Measurements from ENCODE around the gene SUGP2.
"Not testable (repeated sequence)": the region's sequence is repeated elsewhere in the genome, so short reads cannot be mapped to it uniquely, and the experiment has no call there.

Gene SUGP2

GRCh38 chr19:18961767-18962620, 71.3 kb downstream of the SUGP2 start:
- H3K27me3 ChIP-seq (ENCODE audit: low read depth), result no peaks in the 10 kb centered on the region
- no peak overlapping the region for H3K4me3 ChIP-seq
- in situ Hi-C loops (cut with MboI; ENCODE audit: low sequenced_read_pairs), result no loop called here
- no peaks in the 10 kb centered on the region for H3K36me3 ChIP-seq (replicated peaks)
- no peak for DNase-seq (ENCODE audit: low spot score in 2 of 2)
- peaks cover 8% of the 10 kb centered on the region for H3K4me1 ChIP-seq
- H3K9me3 ChIP-seq, result no peaks in the 10 kb centered on the region

- no peaks in the 10 kb centered on the region for H3K36me3 ChIP-seq (replicated peaks)
- in situ Hi-C loops (cut with MboI; ENCODE audit: low sequenced_read_pairs), result no loop called here
- H3K27me3 ChIP-seq (ENCODE audit: low read depth), result no peaks in the 10 kb centered on the region
- no peaks in the 10 kb centered on the region for H3K4me1 ChIP-seq
- H3K4me3 ChIP-seq, result no peak overlapping the region
- no peak for DNase-seq (ENCODE audit: low spot score in 2 of 2)
- H3K9me3 ChIP-seq, result no peaks in the 10 kb centered on the region
Measured at GRCh38 chr19:18960370-18960769, 72.9 kb downstream of the SUGP2 start.

- no peak for DNase-seq (ENCODE audit: low spot score in 2 of 2)
- Histone ChIP-seq H3K27me3 (ENCODE audit: low read depth) (no peaks in the 10 kb centered on the region), H3K36me3 (replicated peaks) (no peaks in the 10 kb centered on the region), H3K4me1 (no peaks in the 10 kb centered on the region), H3K9me3 (no peaks in the 10 kb centered on the region), H3K4me3 (no peak overlapping the region)
- in situ Hi-C loops (cut with MboI; ENCODE audit: low sequenced_read_pairs), result no loop called here
Measured at GRCh38 chr19:18955042-18955441, 78.3 kb downstream of the SUGP2 start.

GRCh38 chr19:18954094-18954493, 79.2 kb downstream of the SUGP2 start:
- Histone ChIP-seq H3K27me3 (ENCODE audit: low read depth) (no peaks in the 10 kb centered on the region), H3K4me3 (no peak overlapping the region), H3K36me3 (replicated peaks) (no peaks in the 10 kb centered on the region), H3K4me1 (no peaks in the 10 kb centered on the region), H3K9me3 (no peaks in the 10 kb centered on the region)
- DNase-seq (ENCODE audit: low spot score in 2 of 2), result no peak
- in situ Hi-C loops (cut with MboI; ENCODE audit: low sequenced_read_pairs), result no loop called here

- H3K27me3 ChIP-seq (ENCODE audit: low read depth); DNase-seq (ENCODE audit: low spot score in 2 of 2); in situ Hi-C loops (cut with MboI; ENCODE audit: low sequenced_read_pairs); H3K36me3 ChIP-seq (replicated peaks); H3K9me3 ChIP-seq; H3K4me3 ChIP-seq; H3K4me1 ChIP-seq: not testable (repeated sequence)
Measured at GRCh38 chr19:18952364-18953003, 80.8 kb downstream of the SUGP2 start.

GRCh38 chr19:18951721-18952281, 81.5 kb downstream of the SUGP2 start:
- in situ Hi-C loops (cut with MboI; ENCODE audit: low sequenced_read_pairs), result no loop called here
- Histone ChIP-seq H3K27me3 (ENCODE audit: low read depth) (no peaks in the 10 kb centered on the region), H3K9me3 (no peaks in the 10 kb centered on the region), H3K4me1 (no peaks in the 10 kb centered on the region), H3K4me3 (no peak overlapping the region), H3K36me3 (replicated peaks) (no peaks in the 10 kb centered on the region)
- DNase-seq (ENCODE audit: low spot score in 2 of 2), result no peak

- in situ Hi-C loops (cut with MboI; ENCODE audit: low sequenced_read_pairs), result no loop called here
Measured at GRCh38 chr19:18949858-18950257, 83.5 kb downstream of the SUGP2 start.

GRCh38 chr19:18948976-18949356, 84.4 kb downstream of the SUGP2 start:
- in situ Hi-C loops (cut with MboI; ENCODE audit: low sequenced_read_pairs), result no loop called here
- Histone ChIP-seq H3K4me3 (no peak overlapping the region), H3K27me3 (ENCODE audit: low read depth) (no peaks in the 10 kb centered on the region), H3K9me3 (no peaks in the 10 kb centered on the region), H3K4me1 (no peaks in the 10 kb centered on the region), H3K36me3 (replicated peaks) (no peaks in the 10 kb centered on the region)
- no peak for DNase-seq (ENCODE audit: low spot score in 2 of 2)

More at GRCh38 chr19:18949858-18950257, 83.5 kb downstream of the SUGP2 start:
- Histone ChIP-seq H3K9me3 (no peaks in the 10 kb centered on the region), H3K36me3 (replicated peaks) (no peaks in the 10 kb centered on the region), H3K27me3 (ENCODE audit: low read depth) (no peaks in the 10 kb centered on the region), H3K4me1 (no peaks in the 10 kb centered on the region), H3K4me3 (no peak overlapping the region)
- no peak for DNase-seq (ENCODE audit: low spot score in 2 of 2)

GRCh38 chr19:18948075-18948975, 85.0 kb downstream of the SUGP2 start:
- Histone ChIP-seq H3K4me1 (no peaks in the 10 kb centered on the region), H3K9me3 (no peaks in the 10 kb centered on the region), H3K4me3 (no peak overlapping the region), H3K27me3 (ENCODE audit: low read depth) (no peaks in the 10 kb centered on the region), H3K36me3 (replicated peaks) (no peaks in the 10 kb centered on the region)
- in situ Hi-C loops (cut with MboI; ENCODE audit: low sequenced_read_pairs), result no loop called here
- no peak for DNase-seq (ENCODE audit: low spot score in 2 of 2)

- no peak for DNase-seq (ENCODE audit: low spot score in 2 of 2)
- Histone ChIP-seq H3K4me3 (no peak overlapping the region), H3K27me3 (ENCODE audit: low read depth) (no peaks in the 10 kb centered on the region), H3K36me3 (replicated peaks) (no peaks in the 10 kb centered on the region), H3K9me3 (no peaks in the 10 kb centered on the region), H3K4me1 (no peaks in the 10 kb centered on the region)
- in situ Hi-C loops (cut with MboI; ENCODE audit: low sequenced_read_pairs), result no loop called here
Measured at GRCh38 chr19:18946918-18947317, 86.4 kb downstream of the SUGP2 start.

GRCh38 chr19:18946335-18946734, 87.0 kb downstream of the SUGP2 start:
- Histone ChIP-seq H3K9me3 (no peaks in the 10 kb centered on the region), H3K4me3 (no peak overlapping the region), H3K4me1 (peaks cover 3% of the 10 kb centered on the region; the same call in 1 of the 2 replicates), H3K36me3 (replicated peaks) (no peaks in the 10 kb centered on the region), H3K27me3 (ENCODE audit: low read depth) (no peaks in the 10 kb centered on the region)
- in situ Hi-C loops (cut with MboI; ENCODE audit: low sequenced_read_pairs), result no loop called here
- no peak for DNase-seq (ENCODE audit: low spot score in 2 of 2)

- DNase-seq (ENCODE audit: low spot score in 2 of 2), result no peak
- Histone ChIP-seq H3K4me3 (no peak overlapping the region), H3K36me3 (replicated peaks) (no peaks in the 10 kb centered on the region), H3K4me1 (peaks cover 3% of the 10 kb centered on the region; the same call in 1 of the 2 replicates), H3K9me3 (no peaks in the 10 kb centered on the region), H3K27me3 (ENCODE audit: low read depth) (no peaks in the 10 kb centered on the region)
- in situ Hi-C loops (cut with MboI; ENCODE audit: low sequenced_read_pairs), result no loop called here
Measured at GRCh38 chr19:18945297-18945696, 88.0 kb downstream of the SUGP2 start.

- Histone ChIP-seq H3K4me3 (no peak overlapping the region), H3K36me3 (replicated peaks) (no peaks in the 10 kb centered on the region), H3K4me1 (peaks cover 3% of the 10 kb centered on the region; the same call in 1 of the 2 replicates), H3K9me3 (no peaks in the 10 kb centered on the region), H3K27me3 (ENCODE audit: low read depth) (no peaks in the 10 kb centered on the region)
- DNase-seq (ENCODE audit: low spot score in 2 of 2), result no peak
- in situ Hi-C loops (cut with MboI; ENCODE audit: low sequenced_read_pairs), result no loop called here
Measured at GRCh38 chr19:18943465-18943864, 89.9 kb downstream of the SUGP2 start.
